Pancreas (tissue), 10 donors: ENCODE data around the gene FN1. TPM values are rescaled to one million over a fixed set of nuclear protein-coding genes. Genes with fewer than 3 reads are reported as not detected.

Experiments
- ATAC-seq, 4 donors: fragments of 200-7000 bp; cut with Tn5 transposase; one replicate each; pipeline versions ENCODE4 v1.8.0 to v1.9.1; 2020; ENCODE audit warnings: mild to moderate bottlenecking in 4 of 4, moderate library complexity in 4 of 4
- DNase-seq, 6 donors: peaks; one replicate each; pipeline ENCODE4 v3.0.0-alpha.2; 2020
- FAIRE-seq: peaks from 2 replicates; lab custom pipeline; 2012; peaks lifted over from hg19 to GRCh38; lab: Jason Lieb, UNC
- H3K27ac ChIP-seq, 4 donors: fragments of 200-600 bp; sonication (generic); 1 replicate in 3 of 4; 2 replicates in 1 of 4; pipeline versions ENCODE4 v1.5.0 to v1.8.0; 2020
- H3K27me3 ChIP-seq, 4 donors: fragments of 200-600 bp; one replicate each; pipeline ENCODE4 v1.8.0; 2021
- H3K36me3 ChIP-seq, 3 donors: fragments of 200-600 bp; sonication (generic) in 1 of 3; one replicate each; pipeline versions ENCODE4 v1.5.0 to v1.8.0; 2020 to 2021
- H3K4me1 ChIP-seq, 3 donors: fragments of 200-600 bp; one replicate each; pipeline ENCODE4 v1.8.0; 2021
- H3K4me3 ChIP-seq, 4 donors: fragments of 200-600 bp; sonication (generic) in 2 of 4; one replicate each; pipeline versions ENCODE4 v1.5.0 to v1.8.0; 2020 to 2021
- H3K9me3 ChIP-seq, 4 donors: fragments of 200-600 bp; one replicate each; pipeline ENCODE4 v1.8.0; 2021
- CTCF ChIP-seq, 4 donors: fragments of 200-600 bp; sonication (generic) in 3 of 4; IDR thresholded peaks; one replicate each; pipeline versions ENCODE4 v1.5.0 to v1.8.0; 2021; ENCODE audit warnings: antibody characterized with exemption in 4 of 4
- WGBS, 2 donors: extraction: QIAGEN DNeasy Blood & Tissue Kit; methylation state at CpG; one replicate each; pipeline ENCODE4 v1.1.7; 2013; 5-methylcytosine and 5-hydroxymethylcytosine counted together
- intact Hi-C, 3 donors: fragments of 100-400 bp; cut with DNase I; formaldehyde crosslinking; loops; one replicate each; pipeline versions ENCODE4 v1.11.1 to v1.14.2; 2022
- polyA plus RNA-seq, 2 donors: library from polyadenylated mRNA; stranded (reverse); fragments of 200-250 nt; gene quantifications; one replicate each; pipeline ENCODE4 v1.2.3, GENCODE V29; 2013
- total RNA-seq, 6 donors: library from RNA; stranded (reverse); fragmentation: NEBNext Ultra II Directional in 4 of 6; extraction: Animal tissue kit (Norgen Biotek cat#: 25700) in 4 of 6; gene quantifications; one replicate each; pipeline versions ENCODE4 v1.2.1 to v1.2.4, GENCODE V29; 2021 to 2023
- donor health status: healthy with polysubstance abuse.
- donor health status: DM: no; HTN: no; CAD: no; lungs with moderate emphysema.
- donor health status: DM: no; HTN: no; CAD: no.
- donor health status: control.
- donor health status: control.
- donor health status: Bipolar disorder and iron deficiency.
- donor health status: DM: yes; HTN: yes; CAD: no.
- donor health status: DM: no; HTN: no; CAD: no.
- donor health status: DM: no; HTN: no; CAD: no.
- donor health status: DM: yes; HTN: yes; CAD: no.

FN1 gene
- total and polyA plus RNA-seq, 8 donors, result 8.9 to 432 (median 18.6) TPM

GRCh38 chr2:215374642-215375466, 61.0 kb downstream of the FN1 start:
- Histone ChIP-seq H3K4me1 (no peaks in the 10 kb centered on the region), H3K27me3 (no peaks in the 10 kb centered on the region), H3K4me3 (no peak overlapping the region), H3K27ac (no peak overlapping the region), H3K9me3 (no peaks in the 10 kb centered on the region), H3K36me3 (no peaks in the 10 kb centered on the region)
- TF ChIP-seq CTCF (IDR thresholded peaks at IDR 0.05), result no peak
- ATAC-seq (no peak), DNase-seq (no peak), FAIRE-seq (no peak)
- intact Hi-C loops, result no loop called here
- 93 to 97% methylated on average over 10 of the region's 10 CpGs for WGBS, 2 donors

- Histone ChIP-seq H3K4me3 (no peak overlapping the region), H3K27me3 (no peaks in the 10 kb centered on the region), H3K9me3 (no peaks in the 10 kb centered on the region), H3K4me1 (no peaks in the 10 kb centered on the region), H3K27ac (no peak overlapping the region), H3K36me3 (no peaks in the 10 kb centered on the region)
- FAIRE-seq, result no peak
- ATAC-seq, result no peak
- intact Hi-C loops, result no loop called here
- 74 to 91% methylated on average over 1 of the region's 1 CpG for WGBS, 2 donors
- no peak for TF ChIP-seq CTCF (IDR thresholded peaks at IDR 0.05)
- DNase-seq, result no peak
These were observed 61.9 kb downstream of the FN1 start for GRCh38 chr2:215374002-215374401.

- no peak for DNase-seq
- FAIRE-seq, result no peak
- no peak overlapping the region for H3K4me3 ChIP-seq
- no peak for ATAC-seq
- intact Hi-C loops, result no loop called here
- no peak for TF ChIP-seq CTCF (IDR thresholded peaks at IDR 0.05)
- no peaks in the 10 kb centered on the region for H3K27me3 ChIP-seq
- H3K27ac ChIP-seq, result no peak overlapping the region
- H3K4me1 ChIP-seq, result no peaks in the 10 kb centered on the region
- WGBS, 2 donors, result 89 to 93% methylated on average over 9 of the region's 9 CpGs
- no peaks in the 10 kb centered on the region for H3K36me3 ChIP-seq
- H3K9me3 ChIP-seq, result no peaks in the 10 kb centered on the region
These were observed 62.8 kb downstream of the FN1 start for GRCh38 chr2:215372968-215373649.

GRCh38 chr2:215371915-215372897, 63.7 kb downstream of the FN1 start:
- TF ChIP-seq CTCF (IDR thresholded peaks at IDR 0.05), result no peak
- Histone ChIP-seq H3K27ac (no peak overlapping the region), H3K9me3 (no peaks in the 10 kb centered on the region), H3K27me3 (no peaks in the 10 kb centered on the region), H3K4me3 (no peak overlapping the region), H3K4me1 (no peaks in the 10 kb centered on the region), H3K36me3 (no peaks in the 10 kb centered on the region)
- no peak for FAIRE-seq
- WGBS, 2 donors, result 89 to 93% methylated on average over 14 of the region's 14 CpGs
- no peak for ATAC-seq
- intact Hi-C loops, result no loop called here
- no peak for DNase-seq
